Measurements from ENCODE around the gene TIAM2. TPM values are rescaled to one million over a fixed set of nuclear protein-coding genes. Genes with fewer than 3 reads are reported as not detected.

Gene TIAM2
- total and polyA plus RNA-seq, 9 of the 15 experiments (the other 6 are each of a cell fraction or from before 2014, with no cell fraction given) = 0.73 to 6.5 (median 4.3) TPM

DNA sequence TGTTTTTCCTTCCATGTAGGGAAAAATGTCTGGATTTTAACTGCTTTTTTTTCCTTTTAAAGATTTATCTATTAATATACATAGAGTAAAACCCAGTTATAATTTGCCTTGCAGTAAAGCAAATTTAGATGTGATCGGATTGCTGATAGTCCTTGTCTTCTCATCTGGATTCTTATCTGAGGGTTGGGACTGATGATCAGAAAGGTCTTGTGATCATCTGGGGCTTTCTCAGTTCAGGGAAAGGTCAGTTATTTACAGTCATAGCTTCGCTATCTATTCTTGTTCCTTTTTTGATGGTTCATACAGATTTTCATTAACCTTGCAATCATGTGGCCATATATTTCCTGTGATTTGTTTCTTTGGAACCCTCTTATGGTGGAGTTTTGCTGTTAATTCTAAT, 204.9 kb downstream of the TIAM2 start:
- ChIA-PET CTCF (ENCODE audit: low intra/inter-chr PET ratio) (no interaction called here), POLR2A (no interaction called here)
- in situ Hi-C loops (cut with MboI) (no loop called here), intact Hi-C loops (cut with micrococcal nuclease) (no loop called here)
- Histone ChIP-seq H3K79me2 (ENCODE audit: control insufficient read depth, insufficient read depth, low read length) (no peaks in the 10 kb centered on the region), H3K27ac (ENCODE audit: extremely low read depth, low read depth, low read length) (no peak overlapping the region), H2AFZ (ENCODE audit: low read depth, low read length) (no peak overlapping the region), H3K9me1 (ENCODE audit: control insufficient read depth, insufficient read depth, low read length) (no peaks in the 10 kb centered on the region), H3K9ac (ENCODE audit: insufficient read depth in 1 of 2, low read depth in 2 of 2, low read length in 2 of 2) (no peak overlapping the region), H3K4me3 (no peak overlapping the region), H3K27me3 (ENCODE audit: control insufficient read depth in 2 of 2, insufficient read depth in 2 of 2, low read length in 2 of 2) (peaks cover 7 to 17% of the 10 kb centered on the region in 2 experiments), H3K9me3 (replicated peaks; ENCODE audit: control insufficient read depth, insufficient read depth, low read depth, low read length) (no peaks in the 10 kb centered on the region), H3K36me3 (ENCODE audit: control insufficient read depth, insufficient read depth, low read length) (no peaks in the 10 kb centered on the region), H3K4me1 (replicated peaks in 1 of 2; ENCODE audit: control insufficient read depth in 2 of 2, insufficient read depth in 2 of 2, low read length in 2 of 2) (no peaks in the 10 kb centered on the region; a peak in 1 of 5 replicates), H3K4me2 (ENCODE audit: insufficient read depth, low read length) (no peak overlapping the region), H4K20me1 (replicated peaks; ENCODE audit: control insufficient read depth, insufficient read depth, low read length) (no peaks in the 10 kb centered on the region)
- FAIRE-seq = no peak
- WGBS (ENCODE audit: insufficient coverage, low coverage, missing lambda C conversion rate) = 3% methylated on average over 2 of the region's 2 CpGs
- TF ChIP-seq XRCC5 (IDR thresholded peaks at IDR 0.05; ENCODE audit: low read depth, low read length) (no peak), ELF1 (tag; IDR thresholded peaks at IDR 0.05) (no peak)
- TF ChIP-seq, protein P1, sequence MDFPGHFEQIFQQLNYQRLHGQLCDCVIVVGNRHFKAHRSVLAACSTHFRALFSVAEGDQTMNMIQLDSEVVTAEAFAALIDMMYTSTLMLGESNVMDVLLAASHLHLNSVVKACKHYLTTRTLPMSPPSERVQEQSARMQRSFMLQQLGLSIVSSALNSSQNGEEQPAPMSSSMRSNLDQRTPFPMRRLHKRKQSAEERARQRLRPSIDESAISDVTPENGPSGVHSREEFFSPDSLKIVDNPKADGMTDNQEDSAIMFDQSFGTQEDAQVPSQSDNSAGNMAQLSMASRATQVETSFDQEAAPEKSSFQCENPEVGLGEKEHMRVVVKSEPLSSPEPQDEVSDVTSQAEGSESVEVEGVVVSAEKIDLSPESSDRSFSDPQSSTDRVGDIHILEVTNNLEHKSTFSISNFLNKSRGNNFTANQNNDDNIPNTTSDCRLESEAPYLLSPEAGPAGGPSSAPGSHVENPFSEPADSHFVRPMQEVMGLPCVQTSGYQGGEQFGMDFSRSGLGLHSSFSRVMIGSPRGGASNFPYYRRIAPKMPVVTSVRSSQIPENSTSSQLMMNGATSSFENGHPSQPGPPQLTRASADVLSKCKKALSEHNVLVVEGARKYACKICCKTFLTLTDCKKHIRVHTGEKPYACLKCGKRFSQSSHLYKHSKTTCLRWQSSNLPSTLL (IDR thresholded peaks at IDR 0.05) = no peak
- BruUV-seq (replicated peaks) = no TSS peak
- ATAC-seq = no peak
- no peak for DNase-seq (ENCODE audit: extremely low read depth in 1 of 4, low spot score in 3 of 4)

All from K562 (cell line).